Activated T-helper 1 cell treated with anti-CD3 and anti-CD28 coated beads, Interleukin-12 subunit alpha, Interleukin-12 subunit beta, Interleukin-2, Interleukin-4 antibody, amounts not matched to agents 30 ng/mL and 10 ng/mL and 1 ng/mL, durations not matched to agents 14 hours and 24 hours and 36 hours (primary cell): Measurements from ENCODE around the gene NUP62CL. TPM values are rescaled to one million over a fixed set of nuclear protein-coding genes. Genes with fewer than 3 reads are reported as not detected.

Source experiments
- DNase-seq: peaks from one replicate; pipeline ENCODE4 v3.0.0; 2021; ENCODE audit warnings: low spot score
- H3K27ac Mint-ChIP-seq: one replicate; pipeline ENCODE4 v1.8.0; 2021; ENCODE audit warnings: mild to moderate bottlenecking, mixed read lengths
- H3K27me3 Mint-ChIP-seq: one replicate; pipeline ENCODE4 v1.8.0; 2022; ENCODE audit warnings: mild to moderate bottlenecking, moderate library complexity, mixed read lengths; ENCODE audit not compliant: insufficient read depth
- H3K36me3 Mint-ChIP-seq: one replicate; pipeline ENCODE4 v1.8.0; 2021; ENCODE audit warnings: low read depth, mixed read lengths
- H3K4me1 Mint-ChIP-seq: one replicate; pipeline ENCODE4 v1.8.0; 2021; ENCODE audit warnings: low read depth, mixed read lengths
- H3K4me3 Mint-ChIP-seq: one replicate; pipeline ENCODE4 v1.8.0; 2021; ENCODE audit warnings: mild to moderate bottlenecking, moderate library complexity, mixed read lengths
- H3K9me3 Mint-ChIP-seq: one replicate; pipeline ENCODE4 v1.8.0; 2021; ENCODE audit warnings: mixed read lengths
- intact Hi-C: fragments of 100-400 bp; cut with micrococcal nuclease; formaldehyde crosslinking; loops from one replicate; pipeline ENCODE4 v1.15.1; 2024
- total RNA-seq: library from RNA; stranded (reverse); gene quantifications from 2 replicates; pipeline ENCODE4 v1.2.3, GENCODE V29; 2022

NUP62CL gene
- total RNA-seq, 1 donor from 2014 or later = 1.1 TPM

DNA sequence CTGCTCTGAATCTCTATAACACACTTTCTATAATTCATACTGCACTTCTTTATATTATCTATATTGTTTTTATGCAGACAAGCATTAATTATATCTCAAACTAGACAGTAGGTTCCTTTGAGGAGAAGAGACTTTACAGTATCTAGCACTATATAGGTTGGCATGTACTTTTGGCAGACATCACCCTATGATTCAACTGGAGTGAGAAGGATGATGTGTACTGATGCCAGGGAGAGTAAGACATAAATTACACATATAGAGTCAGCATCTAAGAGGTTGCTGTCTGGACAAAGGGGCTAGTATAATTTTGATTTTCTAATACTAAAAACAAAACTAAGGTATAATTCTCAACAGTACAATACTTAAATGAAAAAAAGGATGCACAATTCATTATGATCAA lies 82.5 kb downstream of the NUP62CL start:
- Mint-ChIP-seq H3K4me3 (no peak overlapping the region), H3K9me3 (no peaks in the 10 kb centered on the region), H3K27me3 (no peaks in the 10 kb centered on the region), H3K4me1 (peaks cover 7% of the 10 kb centered on the region), H3K27ac (no peak overlapping the region), H3K36me3 (no peaks in the 10 kb centered on the region)
- DNase-seq = no peak
- intact Hi-C loops = no loop called here

DNA sequence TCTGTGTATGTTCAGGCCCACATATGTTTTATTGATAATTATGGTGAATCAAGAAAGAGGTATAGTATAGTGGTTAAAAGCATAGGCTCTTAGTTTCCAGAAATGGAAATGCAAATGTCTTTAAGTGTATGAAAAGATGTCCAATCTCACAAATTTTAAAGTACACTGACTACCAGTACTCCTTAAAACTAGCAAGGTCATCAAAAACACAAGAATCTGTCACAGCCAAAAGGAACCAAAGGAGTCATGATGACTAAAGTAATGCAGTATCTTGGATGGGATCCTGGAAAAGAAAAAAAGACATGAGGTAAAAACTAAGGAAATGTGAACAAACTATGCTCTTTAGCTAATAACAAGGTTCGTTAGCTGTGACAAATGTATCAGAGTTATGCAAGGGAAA lies 87.0 kb downstream of the NUP62CL start:
- no peaks in the 10 kb centered on the region for H3K27me3 Mint-ChIP-seq
- H3K36me3 Mint-ChIP-seq = peaks cover 18% of the 10 kb centered on the region
- H3K4me3 Mint-ChIP-seq = peak overlapping the region; percentile 100
- intact Hi-C loops = loop anchor here (2.0 to 5.0 kb wide), 4 partner anchors 16 to 508 kb away; partner anchors contain the start of gene PRPS1
- no peak for DNase-seq
- peaks cover 33% of the 10 kb centered on the region for H3K4me1 Mint-ChIP-seq
- H3K9me3 Mint-ChIP-seq = no peaks in the 10 kb centered on the region
- H3K27ac Mint-ChIP-seq = peak overlapping the region; percentile 99

DNA sequence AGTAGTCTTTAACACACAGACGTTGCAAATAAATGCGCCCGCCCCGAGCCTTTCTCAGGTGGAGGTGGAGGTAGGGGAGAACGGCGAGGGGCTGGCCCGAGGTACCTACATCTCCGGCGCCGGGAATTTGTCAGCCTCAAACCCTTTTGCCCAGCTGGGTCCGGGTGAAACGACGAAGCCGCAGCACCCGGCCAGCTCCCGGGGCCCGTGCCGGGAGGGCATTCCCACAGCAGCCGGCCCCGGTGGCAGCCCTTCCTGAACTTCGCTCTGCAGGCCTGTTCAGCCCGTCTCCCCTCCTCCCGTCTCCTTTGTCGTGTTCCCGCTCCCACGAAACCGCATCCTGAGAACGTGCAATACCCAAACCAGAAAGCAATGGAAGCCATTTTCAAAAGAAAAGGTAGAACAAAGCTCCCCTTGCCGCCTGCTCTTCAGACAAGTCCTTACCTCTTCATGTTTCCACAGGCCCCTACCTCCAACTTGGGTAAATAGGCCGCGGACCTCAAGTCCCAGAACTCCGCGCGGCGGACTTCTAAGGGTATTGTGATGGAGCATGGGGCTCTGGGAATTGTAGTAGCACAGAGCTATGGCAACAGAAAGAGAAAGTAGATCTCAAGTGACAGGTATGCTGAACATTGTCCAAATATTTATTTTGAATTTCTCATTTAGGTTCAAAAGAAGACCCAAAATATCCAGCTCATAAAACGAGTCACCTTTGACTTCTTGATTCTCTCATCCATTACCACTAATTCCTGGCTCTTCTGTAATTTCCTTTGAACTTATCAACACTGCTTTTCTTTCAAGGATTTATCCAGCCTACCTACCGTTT lies 87.7 kb downstream of the NUP62CL start, which contains the start of gene RBM41:
Gene RBM41 (minus strand): TSS at position 501 of the 826 bp plus-strand sequence. CDS start 49 bp downstream, at position 452.
- Mint-ChIP-seq H3K4me3 (peak within 1 kb of the TSS; percentile 100), H3K36me3 (peaks cover 26% of the 10 kb centered on the region), H3K27ac (peak within 1 kb of the TSS; percentile 99), H3K4me1 (peaks cover 41% of the 10 kb centered on the region), H3K27me3 (no peaks in the 10 kb centered on the region), H3K9me3 (no peaks in the 10 kb centered on the region)
- intact Hi-C loops = loop anchor here (1.0 to 5.0 kb wide), 6 partner anchors 16 to 973 kb away; partner anchors contain the start of genes ATG4A, DNAAF6, NUP62CL and PRPS1
- DNase-seq = peak; percentile 64

DNA sequence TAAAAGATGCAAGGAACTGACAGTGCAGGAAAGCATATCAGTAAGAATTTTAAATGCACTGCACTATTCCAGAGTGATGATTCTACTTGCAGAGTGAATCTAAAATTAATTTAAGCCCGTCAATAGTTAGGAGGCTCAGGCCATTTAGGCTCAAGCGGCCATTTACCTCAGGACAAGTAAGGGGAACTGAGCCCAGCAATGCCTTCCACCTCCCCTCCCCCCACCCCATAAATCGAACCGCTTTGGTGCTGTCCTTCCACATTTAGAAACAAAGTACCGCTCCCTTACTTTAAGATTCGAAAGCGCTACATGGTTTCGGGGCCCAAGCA lies 88.3 kb downstream of the NUP62CL start:
- Mint-ChIP-seq H3K27ac (no peak overlapping the region), H3K36me3 (peaks cover 30% of the 10 kb centered on the region), H3K4me1 (peaks cover 43% of the 10 kb centered on the region), H3K9me3 (no peaks in the 10 kb centered on the region), H3K4me3 (peak overlapping the region; percentile 100), H3K27me3 (no peaks in the 10 kb centered on the region)
- intact Hi-C loops = loop anchor here (1.0 to 5.0 kb wide), 6 partner anchors 17 to 973 kb away; partner anchors contain the start of genes ATG4A, DNAAF6, NUP62CL and PRPS1
- DNase-seq = no peak

DNA sequence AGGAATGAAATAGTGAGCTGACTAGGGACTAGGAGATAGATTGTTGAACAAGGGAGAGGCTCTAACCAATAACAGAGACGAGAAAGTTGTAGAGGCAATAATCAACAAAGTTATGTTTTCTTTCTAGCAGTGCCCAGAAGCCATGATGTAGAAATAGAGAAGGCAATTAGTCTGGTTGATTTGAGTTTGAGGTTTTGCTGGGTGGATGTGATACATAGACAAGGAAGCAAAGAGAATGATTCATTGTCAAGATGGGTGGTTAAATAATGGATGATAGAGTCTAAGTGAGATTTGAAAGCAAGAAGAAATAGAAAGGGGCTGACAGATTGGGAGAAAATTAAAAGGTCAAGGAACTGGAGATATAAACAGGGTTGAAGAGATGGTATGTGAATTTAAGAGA lies 98.8 kb downstream of the NUP62CL start:
- intact Hi-C loops = no loop called here
- H3K36me3 Mint-ChIP-seq = peaks cover 30% of the 10 kb centered on the region
- peaks cover 16% of the 10 kb centered on the region for H3K4me1 Mint-ChIP-seq
- no peak overlapping the region for H3K27ac Mint-ChIP-seq
- DNase-seq = no peak
- no peak overlapping the region for H3K4me3 Mint-ChIP-seq
- no peaks in the 10 kb centered on the region for H3K9me3 Mint-ChIP-seq
- H3K27me3 Mint-ChIP-seq = no peaks in the 10 kb centered on the region

DNA sequence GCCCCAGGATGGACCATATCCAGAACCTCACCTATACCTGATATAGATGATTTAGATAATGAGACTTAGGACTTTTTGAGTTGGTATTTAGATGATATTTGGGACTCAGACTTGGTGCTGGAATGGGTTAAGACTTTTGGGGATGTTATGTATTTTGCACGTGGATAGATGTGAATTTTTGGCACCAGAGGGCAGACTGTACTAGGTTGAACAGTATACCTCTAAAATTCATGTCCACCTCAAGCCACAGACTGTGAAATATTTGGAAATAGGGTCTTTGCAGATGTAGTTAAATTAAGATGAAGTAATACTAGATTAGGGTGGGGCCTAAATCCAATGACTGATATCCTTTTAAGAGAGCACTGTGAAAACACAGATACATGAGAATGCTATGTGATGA lies 103.3 kb downstream of the NUP62CL start:
- Mint-ChIP-seq H3K4me1 (peaks cover 10% of the 10 kb centered on the region), H3K9me3 (no peaks in the 10 kb centered on the region), H3K36me3 (peaks cover 31% of the 10 kb centered on the region), H3K27me3 (no peaks in the 10 kb centered on the region), H3K4me3 (no peak overlapping the region), H3K27ac (no peak overlapping the region)
- no peak for DNase-seq
- intact Hi-C loops = no loop called here

DNA sequence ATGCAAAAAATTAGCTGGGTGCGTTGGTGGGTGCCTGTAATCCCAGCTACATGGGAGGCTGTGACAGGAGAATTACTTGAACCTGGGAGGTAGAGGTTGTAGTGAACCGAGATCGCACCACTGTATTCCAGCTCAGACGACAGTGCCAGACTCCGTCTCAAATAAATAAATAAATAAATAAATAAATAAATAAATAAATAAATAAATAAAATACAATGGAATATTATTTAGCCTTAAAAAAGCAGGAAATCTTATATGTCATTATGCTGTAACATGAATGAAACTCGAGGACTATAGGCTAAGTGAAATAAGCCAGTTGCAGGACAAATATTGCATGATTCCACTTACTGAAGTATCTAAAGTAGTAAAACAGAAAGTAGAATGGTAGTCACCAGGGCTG lies 130.1 kb downstream of the NUP62CL start:
- intact Hi-C loops = no loop called here
- no peaks in the 10 kb centered on the region for H3K4me1 Mint-ChIP-seq
- no peak overlapping the region for H3K27ac Mint-ChIP-seq

More for the DNA sequence above, 130.1 kb downstream of the NUP62CL start:
- peaks cover 11% of the 10 kb centered on the region for H3K36me3 Mint-ChIP-seq
- H3K27me3 Mint-ChIP-seq = no peaks in the 10 kb centered on the region
- peaks cover 8% of the 10 kb centered on the region for H3K9me3 Mint-ChIP-seq
- no peak overlapping the region for H3K4me3 Mint-ChIP-seq
- DNase-seq = no peak

Other genes with a start within 250 kb of the NUP62CL start
- gene MORC4, start 206.2 kb downstream of the NUP62CL start, total RNA-seq = 4.7 and 6.2 TPM in 2 replicates
- gene RBM41, start 87.6 kb downstream of the NUP62CL start, total RNA-seq = 15.5 and 16.6 TPM in 2 replicates
- not detected in 2 replicates for gene DNAAF6, start 178 bp upstream of the NUP62CL start, total RNA-seq
- gene FRMPD3, start 243.2 kb upstream of the NUP62CL start, total RNA-seq = not detected in 2 replicates